IMR-90 (cell line): ENCODE data around the gene PRIMA1. TPM values are rescaled to one million over a fixed set of nuclear protein-coding genes. Genes with fewer than 3 reads are reported as not detected.

Source experiments
- ATAC-seq: fragments of 200-7000 bp; cut with Tn5 transposase; 2 replicates; pipeline ENCODE4 v1.9.1; 2020; ENCODE audit warnings: low read depth, mild to moderate bottlenecking, moderate library complexity
- BruUV-seq: library from RNA; stranded (reverse); fragments of 400-500 nt; replicated peaks from 2 replicates; lab custom pipeline; 2021; lab: Mats Ljungman, UMichigan
- CTCF ChIA-PET: fragments of 300-600 bp; formaldehyde crosslinking; extraction: SDS; loops from one replicate; lab custom pipeline; 2021; ENCODE audit warnings: antibody characterized with exemption; lab: Yijun Ruan, JAX
- POLR2A ChIA-PET: fragments of 300-600 bp; sonication (Branson Sonifier 250); formaldehyde crosslinking; loops from one replicate; lab custom pipeline; 2022; ENCODE audit warnings: antibody characterized with exemption; ENCODE audit not compliant: unreplicated experiment; lab: Charles Lee
- DNase-seq: peaks from one replicate; pipeline ENCODE4 v3.0.0; 2013
- H2AFZ ChIP-seq: replicated peaks from 2 replicates; pipeline ENCODE3; 2013; ENCODE audit warnings: low read length, mild to moderate bottlenecking; ENCODE audit not compliant: poor library complexity
- H2AK5ac ChIP-seq: 2 replicates; pipeline ENCODE4 v1.6.1; 2013; ENCODE audit warnings: low read depth, low read length, inconsistent platforms
- H2AK9ac ChIP-seq: replicated peaks from 2 replicates; pipeline ENCODE3; 2013; ENCODE audit warnings: mild to moderate bottlenecking, low read depth, low read length, moderate library complexity; ENCODE audit not compliant: poor library complexity
- H2BK120ac ChIP-seq: 2 replicates; pipeline ENCODE4 v1.6.1; 2013; ENCODE audit warnings: low read depth, low read length, inconsistent platforms
- H2BK15ac ChIP-seq: 3 replicates; pipeline ENCODE4 v1.6.1; 2013; ENCODE audit warnings: low read depth, low read length, inconsistent platforms
- H2BK20ac ChIP-seq: 2 replicates; pipeline ENCODE4 v1.6.1; 2013; ENCODE audit warnings: low read depth, mild to moderate bottlenecking, inconsistent platforms, low read length, moderate library complexity
- H2BK5ac ChIP-seq: 2 replicates; pipeline ENCODE4 v1.6.1; 2013; ENCODE audit warnings: mild to moderate bottlenecking, low read depth, low read length, inconsistent platforms; ENCODE audit not compliant: poor library complexity, severe bottlenecking
- H3K14ac ChIP-seq: replicated peaks from 2 replicates; pipeline ENCODE4 v1.6.1; 2013; ENCODE audit warnings: low read depth, low read length, inconsistent platforms
- H3K18ac ChIP-seq: 2 replicates; pipeline ENCODE4 v1.6.1; 2013; ENCODE audit warnings: low read depth, low read length, control low read depth
- H3K23ac ChIP-seq: 2 replicates; pipeline ENCODE4 v1.6.1; 2013; ENCODE audit warnings: low read depth, low read length, inconsistent platforms
- H3K27ac ChIP-seq: 2 replicates; pipeline ENCODE4 v1.5.1; 2013; ENCODE audit warnings: mild to moderate bottlenecking, control low read depth, low read length; ENCODE audit not compliant: insufficient read depth
- H3K27me3 ChIP-seq: 2 replicates; pipeline ENCODE4 v1.6.1; 2013; ENCODE audit warnings: low read length; ENCODE audit not compliant: control insufficient read depth, insufficient read depth
- H3K36me3 ChIP-seq: 2 replicates; pipeline ENCODE4 v1.6.1; 2013; ENCODE audit warnings: low read length, mixed read lengths; ENCODE audit not compliant: control insufficient read depth, insufficient read depth
- H3K4ac ChIP-seq: 2 replicates; pipeline ENCODE4 v1.6.1; 2013; ENCODE audit warnings: low read depth, low read length, inconsistent platforms
- H3K4me1 ChIP-seq: 2 replicates; pipeline ENCODE4 v1.6.1; 2013; ENCODE audit warnings: low read length, mixed read lengths; ENCODE audit not compliant: control insufficient read depth, insufficient read depth
- H3K4me2 ChIP-seq: 2 replicates; pipeline ENCODE4 v1.6.1; 2013; ENCODE audit warnings: low read depth, mild to moderate bottlenecking, control low read depth, low read length, moderate library complexity
- H3K4me3 ChIP-seq: 2 replicates; pipeline ENCODE4 v1.5.1; 2013; ENCODE audit warnings: low read depth, mild to moderate bottlenecking, control low read depth, low read length, moderate library complexity; ENCODE audit not compliant: insufficient read depth
- H3K56ac ChIP-seq: 2 replicates; pipeline ENCODE4 v1.6.1; 2013; ENCODE audit warnings: low read length, inconsistent platforms; ENCODE audit not compliant: insufficient read depth; ENCODE audit errors: extremely low read depth
- H3K79me1 ChIP-seq, 2 experiments: 2 replicates each; pipeline ENCODE4 v1.6.1; 2013; ENCODE audit warnings: low read length in 2 of 2, inconsistent platforms in 1 of 2, low read depth in 1 of 2
- H3K9ac ChIP-seq: 2 replicates; pipeline ENCODE4 v1.6.1; 2013; ENCODE audit warnings: low read depth, low read length, control low read depth
- H3K9me1 ChIP-seq: 2 replicates; pipeline ENCODE4 v1.6.1; 2013; ENCODE audit warnings: low read length, inconsistent platforms; ENCODE audit not compliant: insufficient read depth
- H3K9me3 ChIP-seq: 2 replicates; pipeline ENCODE4 v1.6.1; 2013; ENCODE audit warnings: low read length; ENCODE audit not compliant: control insufficient read depth, insufficient read depth
- H4K20me1 ChIP-seq: 2 replicates; pipeline ENCODE4 v1.6.1; 2013; ENCODE audit warnings: low read length, inconsistent platforms; ENCODE audit not compliant: insufficient read depth
- H4K5ac ChIP-seq: 2 replicates; pipeline ENCODE4 v1.6.1; 2013; ENCODE audit warnings: mild to moderate bottlenecking, low read depth, low read length, control low read depth
- H4K8ac ChIP-seq, 2 experiments: 2 replicates each; pipeline ENCODE4 v1.6.1; 2013; ENCODE audit warnings: low read depth in 2 of 2, low read length in 2 of 2, control low read depth in 1 of 2, inconsistent platforms in 1 of 2
- H4K91ac ChIP-seq: 2 replicates; pipeline ENCODE4 v1.6.1; 2013; ENCODE audit warnings: low read depth, low read length, inconsistent platforms; ENCODE audit not compliant: insufficient read depth
- BHLHE40 ChIP-seq: fragments of 150-350 bp; IDR thresholded peaks from 2 replicates; pipeline ENCODE4 v1.6.1; 2016; ENCODE audit warnings: mild to moderate bottlenecking, low read depth, low read length
- CEBPB ChIP-seq: IDR thresholded peaks from 2 replicates; pipeline ENCODE4 v1.6.1; 2012; ENCODE audit warnings: low read depth, low read length, improper control_type of control experiment
- CHD1 ChIP-seq: IDR thresholded peaks from 2 replicates; pipeline ENCODE4 v1.6.1; 2012; ENCODE audit warnings: low read depth, low read length, improper control_type of control experiment
- CTCF ChIP-seq: conservative IDR thresholded peaks from 2 replicates; pipeline ENCODE4 v1.5.1; 2012; ENCODE audit warnings: mild to moderate bottlenecking, low read depth, low read length, improper control_type of control experiment
- ELK1 ChIP-seq: fragments of 150-350 bp; IDR thresholded peaks from 2 replicates; pipeline ENCODE4 v1.6.1; 2016; ENCODE audit warnings: low read depth, mild to moderate bottlenecking, low read length, moderate library complexity, borderline replicate concordance
- FOS ChIP-seq: fragments of 150-350 bp; IDR thresholded peaks from 2 replicates; pipeline ENCODE4 v1.6.1; 2016; ENCODE audit warnings: low read depth, low read length
- MAFK ChIP-seq: IDR thresholded peaks from 2 replicates; pipeline ENCODE4 v1.6.1; 2012; ENCODE audit warnings: low read depth, low read length, improper control_type of control experiment
- MAZ ChIP-seq: IDR thresholded peaks from 2 replicates; pipeline ENCODE4 v1.6.1; 2012; ENCODE audit warnings: low read depth, mild to moderate bottlenecking, low read length, improper control_type of control experiment, moderate library complexity, borderline replicate concordance
- MXI1 ChIP-seq: IDR thresholded peaks from 2 replicates; pipeline ENCODE4 v1.6.1; 2012; ENCODE audit warnings: low read depth, mild to moderate bottlenecking, low read length, moderate library complexity, borderline replicate concordance
- NFE2L2 ChIP-seq: fragments of 150-350 bp; IDR thresholded peaks from 2 replicates; pipeline ENCODE4 v1.6.1; 2016; ENCODE audit warnings: low read depth, mild to moderate bottlenecking, low read length
- POLR2A ChIP-seq: IDR thresholded peaks from 2 replicates; pipeline ENCODE4 v1.6.1; 2012; ENCODE audit warnings: mild to moderate bottlenecking, low read depth, low read length
- RAD21 ChIP-seq: IDR thresholded peaks from 2 replicates; pipeline ENCODE4 v1.6.1; 2012; ENCODE audit warnings: low read length, improper control_type of control experiment
- RCOR1 ChIP-seq: IDR thresholded peaks from 2 replicates; pipeline ENCODE4 v1.6.1; 2012; ENCODE audit warnings: mild to moderate bottlenecking, low read length, improper control_type of control experiment; ENCODE audit not compliant: insufficient replicate concordance
- RFX5 ChIP-seq: IDR thresholded peaks from 2 replicates; pipeline ENCODE4 v1.8.0; 2012; ENCODE audit warnings: low read depth, mild to moderate bottlenecking, low read length, moderate library complexity
- SMC3 ChIP-seq: fragments of 150-350 bp; IDR thresholded peaks from 2 replicates; pipeline ENCODE4 v1.6.1; 2016; ENCODE audit warnings: low read depth, mild to moderate bottlenecking, antibody characterized with exemption, low read length, moderate library complexity
- USF2 ChIP-seq: fragments of 150-350 bp; IDR thresholded peaks from 2 replicates; pipeline ENCODE4 v1.6.1; 2017; ENCODE audit warnings: mild to moderate bottlenecking, antibody characterized with exemption, low read length, low read depth
- WGBS, 2 experiments: methylation state at CpG; one replicate each; pipeline versions ENCODE4 v1.1.5 to v1.1.7; 2013; ENCODE audit warnings: missing lambda C conversion rate in 2 of 2; ENCODE audit not compliant: insufficient read length in 1 of 2; ENCODE audit errors: extremely low coverage in 2 of 2; 5-methylcytosine and 5-hydroxymethylcytosine counted together
- dilution Hi-C: fragments of 300-500 bp; cut with HindIII; formaldehyde crosslinking; loops from one replicate; pipeline ENCODE4 v1.14.3; 2018; ENCODE audit warnings: low sequenced_read_pairs; ENCODE audit not compliant: unreplicated experiment
- in situ Hi-C: fragments of 300-500 bp; cut with MboI; formaldehyde crosslinking; loops from 3 replicates; pipeline ENCODE4 v1.14.3; 2019; ENCODE audit warnings: low sequenced_read_pairs, inconsistent platforms, mixed read lengths
- intact Hi-C: fragments of 100-400 bp; cut with micrococcal nuclease; formaldehyde crosslinking; loops from 2 replicates; pipeline ENCODE4 v1.10.0; 2022
- polyA plus RNA-seq, 3 experiments: library from polyadenylated mRNA; depleted of rRNA; stranded (reverse); fragments of >200 nt; gene quantifications; 2 replicates each; pipeline ENCODE4 v1.2.3, GENCODE V29; 2012; ENCODE audit warnings: low replicate concordance in 1 of 3
- total RNA-seq: library from RNA; depleted of rRNA; stranded (reverse); fragments of >200 nt; gene quantifications from 2 replicates; pipeline ENCODE4 v1.2.3, GENCODE V29; 2012

Gene PRIMA1
- total and polyA plus RNA-seq, 2 of the 4 experiments (the other 2 are of a cell fraction) = not detected

- no peak overlapping the region for H2BK20ac ChIP-seq
- H2BK15ac ChIP-seq = no peak overlapping the region
- no peaks in the 10 kb centered on the region for H3K27me3 ChIP-seq
- no peaks in the 10 kb centered on the region for H3K36me3 ChIP-seq
- H2AFZ ChIP-seq = no peak overlapping the region
- no peak for ATAC-seq
- no peak overlapping the region for H3K4me2 ChIP-seq
- no peaks in the 10 kb centered on the region for H3K4me1 ChIP-seq
- no peak overlapping the region for H4K8ac ChIP-seq
- H3K4me3 ChIP-seq = no peak overlapping the region
- intact Hi-C loops = no loop called here
- H3K23ac ChIP-seq = no peak overlapping the region
- H4K5ac ChIP-seq = no peak overlapping the region
- no peak overlapping the region for H4K91ac ChIP-seq
- no peak overlapping the region for H3K18ac ChIP-seq
- no peak for DNase-seq
- H3K9ac ChIP-seq = no peak overlapping the region
- H3K4ac ChIP-seq = no peak overlapping the region
- no peaks in the 10 kb centered on the region for H4K20me1 ChIP-seq
- CTCF ChIA-PET = no interaction called here
- dilution Hi-C loops = no loop called here
- no peak overlapping the region for H2BK5ac ChIP-seq
- no peak overlapping the region for H3K14ac ChIP-seq
- no CpG with 5 or more reads among the region's 4 CpGs for WGBS, 2 experiments
- no peak overlapping the region for H3K56ac ChIP-seq
- H2AK5ac ChIP-seq = no peak overlapping the region
- H2AK9ac ChIP-seq = no peak overlapping the region
- BruUV-seq = no TSS peak
- H3K9me3 ChIP-seq = no peaks in the 10 kb centered on the region
- H3K9me1 ChIP-seq = no peaks in the 10 kb centered on the region
- H2BK120ac ChIP-seq = no peak overlapping the region
- H3K27ac ChIP-seq = no peak overlapping the region
- TF ChIP-seq NFE2L2 (no peak), POLR2A (no peak), CEBPB (no peak), RCOR1 (no peak), MAZ (no peak), USF2 (no peak), MAFK (no peak), FOS (no peak), RAD21 (no peak), MXI1 (no peak), RFX5 (no peak), CHD1 (no peak), BHLHE40 (no peak), ELK1 (no peak), SMC3 (no peak), CTCF (no peak)
- in situ Hi-C loops = no loop called here
- no peaks in the 10 kb centered on the region for H3K79me1 ChIP-seq
- POLR2A ChIA-PET = no interaction called here
Observed at GRCh38 chr14:93797071-93797470, 8.8 kb upstream of the PRIMA1 start.
